HEK293T (cell line): ENCODE data around the gene OLFM1.

ENCODE experiments used
- ARNT ChIP-seq: fragments of 450-650 bp; IDR thresholded peaks from 2 replicates; pipeline ENCODE4 v1.6.1; 2017; ENCODE audit warnings: mild to moderate bottlenecking
- CTBP1 ChIP-seq: fragments of 450-650 bp; IDR thresholded peaks from 2 replicates; pipeline ENCODE4 v1.6.1; 2016; ENCODE audit warnings: borderline replicate concordance
- FOXA1 ChIP-seq: fragments of 450-650 bp; IDR thresholded peaks from 2 replicates; pipeline ENCODE4 v1.6.1; 2016; ENCODE audit warnings: mild to moderate bottlenecking
- FOXM1 ChIP-seq: fragments of 450-650 bp; IDR thresholded peaks from 2 replicates; pipeline ENCODE4 v1.6.1; 2017; ENCODE audit warnings: mild to moderate bottlenecking, borderline replicate concordance
- LEF1 ChIP-seq: fragments of 450-650 bp; IDR thresholded peaks from 2 replicates; pipeline ENCODE4 v1.6.1; 2017; ENCODE audit warnings: mild to moderate bottlenecking, borderline replicate concordance
- SP1 ChIP-seq: fragments of 450-650 bp; IDR thresholded peaks from 2 replicates; pipeline ENCODE4 v1.6.1; 2017
- ZNF384 ChIP-seq: fragments of 450-650 bp; IDR thresholded peaks from 2 replicates; pipeline ENCODE4 v1.6.1; 2016

- TF ChIP-seq LEF1 (no peak), SP1 (no peak), ARNT (no peak), FOXM1 (no peak), FOXA1 (no peak), ZNF384 (no peak), CTBP1 (no peak)
These were observed 3.2 kb upstream of the OLFM1 start for GRCh38 chr9:135084262-135084661.
